Right ventricle myocardium inferior (tissue), 1 donor: ENCODE data around the gene TDP1. TPM values are rescaled to one million over a fixed set of nuclear protein-coding genes. Genes with fewer than 3 reads are reported as not detected.

ENCODE experiments used
- ATAC-seq: fragments of 200-7000 bp; cut with Tn5 transposase; one replicate; pipeline ENCODE4 v1.9.1; 2020; ENCODE audit warnings: mild to moderate bottlenecking, moderate library complexity
- DNase-seq: peaks from one replicate; pipeline ENCODE4 v3.0.0; 2021; ENCODE audit errors: missing footprints
- intact Hi-C: fragments of 100-400 bp; cut with DNase I; formaldehyde crosslinking; loops from one replicate; pipeline ENCODE4 v1.11.0; 2022
- long read RNA-seq: library from polyadenylated mRNA; unstranded; transcript quantifications from one replicate; pipeline ENCODE4 v2.0.0, GENCODE V29; 2021
- total RNA-seq: library from RNA; stranded (reverse); fragmentation: NEBNext Ultra II Directional; extraction: Animal tissue kit (Norgen Biotek cat#: 25700); gene quantifications from one replicate; pipeline ENCODE4 v1.2.1, GENCODE V29; 2021
- donor health status: DM: no; HTN: yes; CAD: no; lungs with severe emphysema.

Gene TDP1
- total RNA-seq: 5.2 TPM
- long read RNA-seq, partial matches to known transcripts: 0 of 2 reads
- long read RNA-seq, other reads (novel, unspliced or antisense): 1 of 2 reads

DNA sequence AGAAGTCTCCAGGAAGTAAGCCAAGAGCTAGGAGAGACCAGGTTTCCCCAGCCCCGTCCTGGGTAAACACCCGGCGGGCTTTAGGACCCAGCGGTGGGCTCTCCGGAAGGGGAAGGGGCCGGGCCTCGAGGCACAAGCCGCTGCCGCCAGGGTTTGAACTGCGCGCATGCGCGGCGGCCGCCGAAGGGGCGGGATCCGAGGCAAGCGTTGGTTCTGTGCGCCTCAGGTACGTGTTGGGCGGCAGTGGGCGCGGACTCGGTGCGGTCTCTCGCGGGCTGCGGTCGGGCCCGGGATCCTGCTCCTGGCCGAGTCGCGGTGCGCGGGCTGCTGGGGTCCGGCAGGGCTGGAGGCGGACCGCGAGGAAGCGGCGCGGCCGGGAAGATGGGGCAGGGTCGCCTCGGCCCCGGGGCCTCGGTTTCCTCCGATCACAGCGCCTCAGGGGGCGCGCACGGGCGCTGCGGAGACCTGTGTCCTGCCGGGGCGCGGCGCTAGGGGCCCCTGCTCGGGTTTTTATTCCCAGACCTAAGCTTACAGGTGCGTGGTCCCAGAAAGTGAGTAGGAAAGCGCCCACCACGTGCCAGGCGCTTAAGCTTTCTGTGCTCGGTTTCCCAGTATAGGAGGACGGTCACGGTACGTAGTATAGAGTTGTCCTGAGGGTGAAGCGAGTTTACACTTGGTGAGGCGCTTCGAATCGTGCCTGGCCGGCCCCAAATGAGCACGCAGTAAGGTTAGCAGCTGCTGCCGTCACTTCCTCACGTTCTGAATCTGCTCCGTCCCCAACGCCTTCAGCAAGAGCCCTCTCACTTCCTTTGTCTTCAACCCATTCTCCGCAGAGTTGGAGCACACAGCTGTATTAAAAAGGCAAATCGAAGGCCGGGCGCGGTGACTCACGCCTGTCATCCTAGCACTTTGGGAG lies at the start of gene TDP1:
Gene TDP1, plus strand, starts transcription at position 183 of the 916 bp plus-strand sequence. CDS start 7,188 bp downstream, outside the sequence.
- intact Hi-C loops: loop anchor here (10.0 kb wide), 1 partner anchor 299 kb away; the partner anchor contains the start of gene PSMC1
- peak; percentile 97 for DNase-seq
- peak; percentile 95 for ATAC-seq

DNA sequence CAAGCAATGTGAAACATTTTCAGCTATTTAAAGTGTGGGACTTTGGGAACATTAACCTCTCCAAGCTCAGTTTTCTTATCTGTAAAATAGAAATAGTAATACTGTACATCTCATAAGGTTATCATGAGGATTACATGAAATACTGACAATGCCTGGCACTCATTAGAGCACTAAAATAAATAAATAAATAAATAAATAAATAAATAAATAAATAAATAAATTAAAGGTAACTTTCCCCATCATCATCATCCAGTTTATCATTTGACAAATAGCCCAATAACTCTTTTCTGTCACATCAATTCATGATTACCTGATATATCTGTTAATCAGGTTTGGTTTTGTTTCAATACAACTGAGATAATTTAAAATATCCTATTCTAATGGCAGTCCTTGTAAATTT lies 49.7 kb upstream of the TDP1 start:
- no peak for DNase-seq
- ATAC-seq: no peak
- intact Hi-C loops: loop anchor here (10.0 kb wide), 1 partner anchor 491 kb away; the partner anchor contains the start of gene FOXN3

DNA sequence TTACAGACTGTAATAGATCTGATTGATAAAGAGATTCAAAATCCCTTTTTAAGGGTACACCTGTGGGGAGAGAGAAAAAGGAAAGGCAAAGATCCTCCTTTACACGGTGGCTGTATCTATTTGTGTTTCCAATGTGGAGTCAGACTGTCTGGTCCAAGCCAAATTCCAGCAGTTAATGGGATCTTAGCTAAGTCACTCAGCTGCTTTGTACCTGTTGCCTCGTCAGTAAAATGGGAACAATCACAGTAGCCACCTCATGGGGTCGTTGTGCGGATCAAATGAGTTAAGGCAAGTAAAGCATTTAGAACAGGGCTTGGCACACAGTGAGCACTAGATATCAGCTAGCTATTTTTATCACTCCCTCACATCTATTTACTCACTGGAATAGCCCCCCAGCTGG lies 48.1 kb upstream of the TDP1 start:
- intact Hi-C loops: loop anchor here (10.0 kb wide), 1 partner anchor 493 kb away; the partner anchor contains the start of gene FOXN3
- DNase-seq: no peak
- ATAC-seq: no peak

DNA sequence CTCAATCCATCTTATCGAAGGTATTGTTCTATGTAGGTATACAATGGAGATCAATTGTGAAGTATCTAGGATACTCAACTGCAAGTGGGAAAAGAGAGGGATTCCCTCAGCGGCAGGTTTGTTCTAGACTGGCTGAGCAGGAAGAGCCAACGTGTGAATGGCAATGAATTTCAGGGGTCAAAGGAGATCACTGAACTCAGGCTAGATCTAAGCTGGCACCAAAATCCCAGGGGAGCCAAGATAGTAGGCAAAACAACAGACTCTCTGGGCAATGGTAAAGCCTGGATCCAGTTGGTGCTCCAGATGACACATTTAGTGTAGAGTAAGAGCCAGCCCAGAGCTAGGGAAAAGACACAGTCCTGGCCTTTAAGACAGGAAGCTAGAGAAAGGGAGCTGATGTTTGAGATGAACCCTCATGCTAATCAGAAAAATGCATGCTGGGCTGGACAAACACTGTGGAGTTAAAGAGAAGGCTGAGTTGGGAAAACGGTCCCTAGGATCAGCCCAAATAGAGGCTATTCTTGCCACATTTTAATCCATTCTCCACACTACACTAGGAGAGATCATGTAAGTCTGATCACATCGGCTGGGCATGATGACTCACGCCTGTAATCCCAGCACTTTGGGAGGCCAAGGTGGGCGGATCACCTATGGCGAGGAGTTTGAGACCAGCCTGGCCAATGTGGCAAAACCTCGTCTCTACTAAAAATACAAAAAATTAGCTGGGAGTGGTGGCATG lies 46.8 kb upstream of the TDP1 start:
- ATAC-seq: no peak
- no peak for DNase-seq
- intact Hi-C loops: loop anchor here (10.0 kb wide), 1 partner anchor 494 kb away; the partner anchor contains the start of gene FOXN3

DNA sequence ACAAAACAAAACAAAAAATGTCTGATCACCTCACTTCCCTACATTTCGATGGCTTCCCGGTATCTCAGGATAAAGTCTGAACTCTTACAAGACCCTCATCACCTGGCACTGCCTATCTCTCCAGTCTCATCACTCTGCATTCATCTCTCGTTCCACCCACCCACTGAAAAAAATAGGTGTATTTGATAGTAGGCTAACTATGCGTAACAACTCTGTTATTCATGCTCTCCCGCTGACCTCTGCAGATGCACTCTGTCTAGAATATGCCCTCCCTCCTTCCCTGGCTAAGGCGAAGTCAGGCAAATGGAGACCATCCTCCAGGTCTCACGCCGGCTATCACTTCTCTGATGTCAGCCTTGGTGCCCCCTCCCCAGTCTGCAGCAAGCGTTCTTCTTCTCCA lies 46.1 kb upstream of the TDP1 start:
- no peak for ATAC-seq
- intact Hi-C loops: loop anchor here (10.0 kb wide), 1 partner anchor 495 kb away; the partner anchor contains the start of gene FOXN3
- DNase-seq: no peak

DNA sequence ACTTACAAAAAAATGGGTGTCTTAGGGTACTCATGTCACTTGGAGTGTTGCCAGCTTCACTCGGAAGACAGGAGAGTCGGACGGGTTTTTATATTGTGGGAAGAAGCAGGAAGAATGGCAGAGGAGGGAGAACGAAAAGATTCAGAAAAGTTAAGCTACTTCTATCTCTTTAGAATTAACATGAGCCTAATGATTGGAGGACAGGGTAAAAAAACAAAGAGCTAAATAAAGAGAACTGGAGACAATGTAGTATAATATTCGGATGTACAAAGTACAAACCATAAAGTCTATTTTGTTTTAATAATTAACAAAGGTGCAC lies 45.1 kb upstream of the TDP1 start:
- no peak for DNase-seq
- intact Hi-C loops: loop anchor here (10.0 kb wide), 1 partner anchor 726 kb away; no protein-coding TSS in a partner anchor
- no peak for ATAC-seq

DNA sequence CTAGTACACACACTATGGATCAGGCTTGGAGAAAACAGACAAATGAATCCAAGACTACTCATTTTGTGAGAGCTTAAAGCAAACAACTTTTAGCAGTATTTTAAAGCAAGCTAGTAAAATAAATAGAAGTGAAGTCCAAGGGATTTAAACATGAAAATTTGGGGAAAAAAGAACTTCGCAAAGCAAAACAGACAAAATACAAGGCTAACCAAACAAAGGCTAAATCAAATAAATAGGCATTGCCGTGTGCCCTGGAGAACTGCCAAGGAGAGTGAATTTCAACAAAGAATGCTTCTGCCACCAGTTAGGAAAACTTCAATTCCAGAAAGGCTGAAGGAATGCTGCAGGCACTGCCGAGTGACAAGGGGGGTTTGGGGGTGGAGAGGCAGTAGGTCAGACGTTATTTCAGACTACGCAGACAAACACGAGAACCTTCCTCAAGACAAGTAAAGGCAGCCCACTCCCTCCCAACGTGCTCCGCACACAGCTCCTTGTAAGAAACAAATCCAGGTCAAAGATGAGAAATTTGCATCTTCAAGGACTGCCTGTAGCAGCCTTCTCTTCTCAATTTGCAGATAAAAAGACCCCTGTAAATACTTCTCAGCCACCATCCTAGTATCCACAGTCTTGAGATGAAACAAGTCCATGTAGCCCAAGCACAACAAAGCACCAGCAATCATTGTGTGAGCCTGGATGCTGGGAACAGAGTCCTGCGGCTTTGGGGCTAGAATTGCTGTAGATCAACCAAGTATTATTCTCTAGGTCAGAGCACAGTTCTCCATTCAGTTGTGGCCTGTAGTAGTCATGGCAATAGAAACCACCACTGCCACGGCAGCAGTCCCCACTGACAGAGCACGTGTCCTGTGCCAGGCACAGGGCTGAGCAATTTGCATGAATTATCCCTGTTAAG lies 44.5 kb upstream of the TDP1 start:
- intact Hi-C loops: loop anchor here (10.0 kb wide), 1 partner anchor 726 kb away; no protein-coding TSS in a partner anchor
- ATAC-seq (no peak), DNase-seq (no peak)

DNA sequence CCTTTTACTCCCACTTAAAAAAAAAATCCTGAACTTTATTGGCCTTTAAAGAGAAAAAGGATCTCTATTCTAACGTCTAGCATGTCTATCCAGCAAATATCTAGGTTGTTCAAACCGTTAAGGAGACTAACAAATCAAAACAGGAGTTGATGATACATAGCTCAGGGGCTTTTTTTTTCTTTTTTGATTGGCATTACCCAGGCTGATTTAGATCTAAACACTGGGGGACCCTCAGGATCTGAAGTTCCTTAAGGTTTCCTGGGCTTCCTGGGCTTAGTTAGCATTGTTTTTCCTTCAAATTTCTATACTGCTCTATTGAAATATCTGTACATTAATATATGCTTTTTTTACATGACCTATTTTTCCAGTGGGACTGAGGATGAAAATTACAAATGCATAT lies 43.5 kb upstream of the TDP1 start:
- no peak for DNase-seq
- no peak for ATAC-seq
- intact Hi-C loops: loop anchor here (10.0 kb wide), 1 partner anchor 727 kb away; no protein-coding TSS in a partner anchor

DNA sequence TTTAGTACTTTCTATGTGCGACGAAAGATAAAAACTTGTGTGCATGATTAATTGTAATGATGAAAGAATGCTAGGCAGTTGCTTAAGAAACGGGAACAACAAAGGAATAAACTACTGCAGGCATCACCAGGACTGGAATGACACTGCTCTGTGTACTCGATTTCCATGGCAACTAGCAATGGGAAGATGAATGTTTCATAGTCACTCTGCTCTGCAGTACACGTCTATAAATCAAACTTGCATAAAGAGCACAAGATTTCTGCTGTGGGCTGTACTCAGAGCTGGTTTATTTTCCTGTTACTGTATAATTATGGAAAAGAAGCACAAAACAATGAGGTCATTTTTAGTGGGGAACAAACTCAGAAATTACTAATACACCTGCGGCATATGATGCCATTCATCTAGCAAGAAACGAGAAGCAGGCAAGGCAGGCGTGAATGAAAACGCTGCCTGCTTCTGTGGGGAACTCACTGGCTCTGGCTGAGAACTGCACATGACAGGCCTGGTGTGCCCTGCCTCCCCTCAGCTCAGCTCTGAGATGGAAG lies 43.0 kb upstream of the TDP1 start:
- peak; percentile 74 for ATAC-seq
- intact Hi-C loops: loop anchor here (10.0 kb wide), 1 partner anchor 728 kb away; no protein-coding TSS in a partner anchor
- no peak for DNase-seq

DNA sequence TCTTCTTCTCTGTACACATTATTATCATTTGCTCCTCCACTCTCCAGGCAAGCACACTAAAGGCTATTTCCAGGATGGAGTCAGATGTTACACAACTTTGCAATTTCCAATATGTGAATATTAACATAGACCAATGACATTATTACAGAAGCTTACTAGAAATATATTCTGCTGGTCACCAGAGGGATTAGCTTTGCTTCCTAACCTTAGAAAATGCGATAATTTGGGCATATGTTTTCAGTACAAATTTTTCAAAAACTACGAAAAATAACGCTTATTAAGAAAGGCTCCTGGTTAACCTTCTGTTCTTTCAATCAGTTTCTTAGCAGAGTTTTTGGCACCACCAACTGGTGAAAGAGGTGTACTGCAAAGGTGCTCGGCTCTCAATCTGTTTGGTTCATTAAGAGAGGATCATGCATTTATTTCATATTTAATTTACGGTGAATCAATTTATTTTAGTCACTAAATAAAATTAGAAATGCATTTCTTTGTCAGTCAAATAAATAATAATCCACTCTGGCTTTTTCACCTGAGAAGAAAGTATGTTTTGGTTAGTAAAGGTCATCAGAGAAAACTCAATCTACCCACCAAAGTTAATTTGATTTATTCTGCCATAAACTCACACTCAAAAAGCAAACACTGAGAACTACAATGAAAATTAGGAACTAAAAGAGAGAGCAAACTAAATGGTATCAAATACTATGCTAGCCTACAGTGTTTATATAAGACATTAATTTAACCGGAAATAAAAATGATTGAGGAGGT lies 40.4 kb upstream of the TDP1 start:
- DNase-seq: no peak
- peak; percentile 57 for ATAC-seq
- intact Hi-C loops: loop anchor here (5.0 to 10.0 kb wide), 4 partner anchors 730 to 1248 kb away; no protein-coding TSS in a partner anchor

DNA sequence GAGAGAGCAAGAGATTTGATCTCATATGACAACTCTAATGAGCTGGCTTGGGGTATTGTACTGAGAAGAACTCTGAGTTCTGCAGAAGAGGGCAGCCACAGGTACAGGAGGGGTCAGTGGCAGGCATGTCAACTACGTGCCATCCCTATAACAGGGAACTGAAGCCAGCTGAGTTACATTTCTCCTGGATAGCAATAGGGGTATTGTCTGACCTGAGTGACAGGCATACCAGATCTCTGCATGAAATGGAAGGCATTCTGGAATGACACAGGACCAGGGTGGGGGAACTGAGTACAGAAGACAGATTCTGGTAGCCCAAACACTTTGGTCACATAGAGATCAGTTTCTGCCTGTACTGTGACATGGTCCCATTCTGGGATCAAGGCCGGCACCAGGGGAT lies 37.0 kb upstream of the TDP1 start:
- no peak for ATAC-seq
- intact Hi-C loops: loop anchor here (5.0 to 10.0 kb wide), 4 partner anchors 734 to 1251 kb away; no protein-coding TSS in a partner anchor
- no peak for DNase-seq

DNA sequence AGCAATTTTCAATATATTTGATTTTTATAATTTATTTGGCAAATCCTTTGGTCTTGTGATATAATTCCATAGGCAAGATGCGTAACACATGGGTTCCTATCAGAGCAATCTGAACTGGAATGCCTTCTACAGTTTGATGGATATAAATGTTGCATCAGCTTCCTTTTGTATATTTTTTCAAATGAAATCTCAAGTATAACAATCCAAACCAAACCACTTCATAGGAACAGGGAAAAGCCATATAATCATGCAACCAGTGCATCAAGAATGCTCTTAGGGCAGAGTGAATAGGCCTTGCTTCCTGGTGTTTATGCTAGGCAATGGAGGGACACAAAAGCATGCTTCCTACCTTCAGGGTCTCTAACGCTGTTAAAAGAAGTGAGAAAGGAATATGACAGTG lies 35.7 kb upstream of the TDP1 start:
- intact Hi-C loops: no loop called here
- ATAC-seq: no peak
- no peak for DNase-seq

DNA sequence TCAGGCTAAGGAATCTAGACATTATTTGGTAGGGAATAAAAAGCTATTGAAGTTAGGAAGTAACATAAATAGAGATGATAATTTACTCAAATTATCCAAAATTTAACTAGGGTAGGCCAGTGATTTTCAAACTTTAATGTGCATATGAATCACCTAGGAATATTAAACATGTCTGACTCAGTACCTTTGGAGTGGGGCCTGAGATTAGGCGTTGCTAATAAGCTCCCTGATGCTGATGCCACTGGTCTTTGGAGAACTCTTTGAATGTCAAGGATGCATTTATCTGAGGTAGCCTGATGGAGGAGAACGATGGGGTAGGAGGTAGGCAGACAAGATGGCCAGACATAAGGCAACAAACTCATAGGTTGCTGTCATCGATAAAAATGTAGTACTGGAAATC lies 34.4 kb upstream of the TDP1 start:
- intact Hi-C loops: no loop called here
- ATAC-seq (no peak), DNase-seq (no peak)

DNA sequence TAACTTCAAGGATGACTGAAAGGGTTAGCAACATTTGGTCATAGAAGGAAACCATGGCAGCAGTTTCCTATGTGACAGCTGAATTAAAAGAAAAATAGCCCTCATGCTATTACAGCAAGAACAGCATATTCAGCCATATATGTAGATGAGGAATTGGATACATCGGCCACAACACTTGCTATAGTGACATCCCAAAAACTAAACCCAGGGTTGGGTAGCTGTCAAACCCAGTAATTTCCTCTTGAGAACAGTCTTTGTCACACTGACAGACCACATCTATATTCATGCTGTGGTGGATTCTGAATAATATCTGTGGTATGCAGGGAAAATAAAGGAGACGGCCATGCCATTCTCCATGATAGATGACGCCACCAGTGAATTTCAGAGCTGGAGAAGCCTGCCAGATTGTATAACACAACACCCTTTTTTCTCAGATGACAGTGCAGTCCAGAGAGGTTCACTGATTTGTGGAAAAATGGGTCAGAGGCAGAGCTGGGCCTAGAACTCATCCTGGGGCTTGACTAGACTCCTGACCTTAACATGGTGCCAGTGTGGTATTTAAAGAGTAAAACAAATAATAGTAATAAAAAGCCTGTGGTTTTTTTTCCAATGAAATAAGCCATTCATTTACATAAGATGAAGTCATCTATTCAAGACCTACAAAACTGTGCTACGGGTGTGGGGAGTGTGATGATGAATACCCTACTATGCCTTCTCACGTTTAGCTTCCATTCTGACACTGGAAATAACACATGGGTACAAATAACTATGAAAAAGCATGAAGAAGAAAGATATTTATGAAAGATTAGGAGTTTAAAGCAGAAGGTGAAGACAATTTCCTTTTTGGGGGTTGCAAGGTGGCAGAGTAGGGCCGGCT lies 33.5 kb upstream of the TDP1 start:
- DNase-seq: no peak
- intact Hi-C loops: no loop called here
- no peak for ATAC-seq

DNA sequence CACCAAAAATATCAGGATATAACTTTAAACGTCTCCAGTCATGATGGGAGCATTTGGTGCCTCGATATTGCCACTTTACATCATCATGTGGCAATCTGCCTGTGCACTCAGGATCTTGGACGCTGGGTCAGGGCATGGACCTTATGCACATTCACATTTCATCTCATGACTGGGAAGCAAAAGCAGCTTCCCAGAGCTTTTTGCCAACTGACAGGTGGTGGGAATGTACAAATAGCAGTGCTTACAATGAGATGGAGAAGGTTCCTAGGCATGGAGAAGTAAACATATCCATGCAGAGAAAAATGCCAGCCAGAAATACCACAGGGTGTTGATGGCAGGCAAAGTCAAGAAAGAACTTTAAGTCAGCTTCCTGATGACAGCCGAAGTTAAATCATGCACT lies 31.5 kb upstream of the TDP1 start:
- ATAC-seq (no peak), DNase-seq (no peak)
- intact Hi-C loops: no loop called here

DNA sequence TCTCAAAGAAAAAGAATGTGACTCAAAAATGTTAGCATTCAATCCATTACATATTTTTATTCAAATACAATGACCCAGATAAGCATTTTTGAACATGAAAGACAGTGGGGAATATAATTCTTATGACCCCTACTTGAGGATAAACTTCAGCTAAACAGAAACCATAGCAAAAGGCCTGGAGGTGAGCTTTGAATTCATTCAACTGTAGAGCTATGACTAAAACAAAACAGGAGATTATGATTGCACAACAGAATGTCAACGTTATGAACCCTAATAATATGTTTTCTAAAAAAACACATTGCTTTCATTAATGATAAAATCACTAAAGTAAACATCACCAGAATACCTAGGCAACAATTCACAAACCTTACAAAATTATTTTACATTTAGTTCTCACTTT lies 29.0 kb upstream of the TDP1 start:
- intact Hi-C loops: no loop called here
- DNase-seq (no peak), ATAC-seq (no peak)
